Measurements from ENCODE around the gene TRIM10. TPM values are rescaled to one million over a fixed set of nuclear protein-coding genes. Genes with fewer than 3 reads are reported as not detected.
A peak's percentile ranks its signal among the peaks of the same experiment; 100 is the strongest.

TRIM10 gene
- polyA plus RNA-seq, 3 donors: not detected

- no peaks in the 10 kb centered on the region for H3K36me3 Mint-ChIP-seq
- peaks cover 0 to 2% (median 1%) of the 10 kb centered on the region in 3 donors for H3K27me3 Mint-ChIP-seq (ENCODE audit: low read depth in 3 of 3)
- Histone ChIP-seq H3K27me3 (ENCODE audit: control insufficient read depth in 2 of 2, insufficient read depth in 2 of 2, low read length in 2 of 2) (no peaks in the 10 kb centered on the region), H3K4me2 (replicated peaks; ENCODE audit: extremely low read depth, low read length, poor library complexity, severe bottlenecking) (no peak overlapping the region), H3K36me3 (replicated peaks in 1 of 2; ENCODE audit: control insufficient read depth in 1 of 2, insufficient read depth in 2 of 2, low read length in 2 of 2) (no peaks in the 10 kb centered on the region), H3K4me3 (replicated peaks in 1 of 3; ENCODE audit: low read depth in 2 of 3, low read length in 3 of 3) (no peak overlapping the region), H3K9ac (ENCODE audit: insufficient read depth, low read length, poor library complexity, severe bottlenecking) (no peak overlapping the region), H3K9me3 (replicated peaks in 1 of 2; ENCODE audit: control insufficient read depth in 1 of 2, insufficient read depth in 1 of 2, low read length in 2 of 2) (no peaks in the 10 kb centered on the region), H3K79me2 (ENCODE audit: insufficient read depth, low read length) (no peaks in the 10 kb centered on the region), H2AFZ (ENCODE audit: insufficient read depth, low read depth, low read length, poor library complexity, severe bottlenecking) (no peak overlapping the region), H3K4me1 (ENCODE audit: control insufficient read depth in 1 of 2, insufficient read depth in 2 of 2, low read length in 2 of 2) (peaks cover 14 to 24% of the 10 kb centered on the region in 2 donors), H4K20me1 (ENCODE audit: insufficient read depth, low read length) (no peaks in the 10 kb centered on the region), H3K27ac (ENCODE audit: low read depth in 1 of 2, low read length in 2 of 2) (no peak overlapping the region)
- no peak overlapping the region for H3K4me3 Mint-ChIP-seq
- intact Hi-C loops (cut with micrococcal nuclease): no loop called here
- no peak for DNase-seq
- 78% methylated on average over 1 of the region's 4 CpGs for WGBS (ENCODE audit: insufficient coverage)
- H3K9me3 Mint-ChIP-seq: peaks cover 0 to 3% (median 0%) of the 10 kb centered on the region in 7 donors
- peaks cover 25% of the 10 kb centered on the region for H3K4me1 Mint-ChIP-seq
- no peak for TF ChIP-seq CTCF (IDR thresholded peaks at IDR 0.05)
- H3K27ac Mint-ChIP-seq: no peak overlapping the region
Measured at GRCh38 chr6:30152016-30152673, 8.9 kb downstream of the TRIM10 start.

- DNase-seq: no peak
- Mint-ChIP-seq H3K4me1 (peaks cover 25% of the 10 kb centered on the region), H3K36me3 (no peaks in the 10 kb centered on the region), H3K9me3 (peaks cover 0 to 3% (median 0%) of the 10 kb centered on the region in 7 donors), H3K27ac (peak overlapping the region in 1 of 7 donors; percentile 61), H3K27me3 (ENCODE audit: low read depth in 3 of 3) (peaks cover 0 to 2% (median 1%) of the 10 kb centered on the region in 3 donors), H3K4me3 (no peak overlapping the region)
- H3K4me3 ChIP-seq (replicated peaks in 1 of 3; ENCODE audit: low read depth in 2 of 3, low read length in 3 of 3): no peak overlapping the region
- TF ChIP-seq CTCF (IDR thresholded peaks at IDR 0.05): no peak
- no peaks in the 10 kb centered on the region for H4K20me1 ChIP-seq (ENCODE audit: insufficient read depth, low read length)
- 0% methylated on average over 2 of the region's 3 CpGs for WGBS (ENCODE audit: insufficient coverage)
- no peaks in the 10 kb centered on the region for H3K36me3 ChIP-seq (replicated peaks in 1 of 2; ENCODE audit: control insufficient read depth in 1 of 2, insufficient read depth in 2 of 2, low read length in 2 of 2)
- H3K27ac ChIP-seq (ENCODE audit: low read depth in 1 of 2, low read length in 2 of 2): no peak overlapping the region
- peaks cover 14 to 24% of the 10 kb centered on the region in 2 donors for H3K4me1 ChIP-seq (ENCODE audit: control insufficient read depth in 1 of 2, insufficient read depth in 2 of 2, low read length in 2 of 2)
- H3K4me2 ChIP-seq (replicated peaks; ENCODE audit: extremely low read depth, low read length, poor library complexity, severe bottlenecking): no peak overlapping the region
- H3K79me2 ChIP-seq (ENCODE audit: insufficient read depth, low read length): no peaks in the 10 kb centered on the region
- H3K9ac ChIP-seq (ENCODE audit: insufficient read depth, low read length, poor library complexity, severe bottlenecking): no peak overlapping the region
- intact Hi-C loops (cut with micrococcal nuclease): no loop called here
- peak overlapping the region; percentile 51 for H2AFZ ChIP-seq (ENCODE audit: insufficient read depth, low read depth, low read length, poor library complexity, severe bottlenecking)
- no peaks in the 10 kb centered on the region for H3K27me3 ChIP-seq (ENCODE audit: control insufficient read depth in 2 of 2, insufficient read depth in 2 of 2, low read length in 2 of 2)
- H3K9me3 ChIP-seq (replicated peaks in 1 of 2; ENCODE audit: control insufficient read depth in 1 of 2, insufficient read depth in 1 of 2, low read length in 2 of 2): no peaks in the 10 kb centered on the region
Measured at GRCh38 chr6:30151580-30151979, 9.4 kb downstream of the TRIM10 start.
